ENCODE data around the gene CLASP1.
A peak's percentile ranks its signal among the peaks of the same experiment; 100 is the strongest.
"Not testable (repeated sequence)": the region's sequence is repeated elsewhere in the genome, so short reads cannot be mapped to it uniquely, and the experiment has no call there.

The CLASP1 gene

DNA sequence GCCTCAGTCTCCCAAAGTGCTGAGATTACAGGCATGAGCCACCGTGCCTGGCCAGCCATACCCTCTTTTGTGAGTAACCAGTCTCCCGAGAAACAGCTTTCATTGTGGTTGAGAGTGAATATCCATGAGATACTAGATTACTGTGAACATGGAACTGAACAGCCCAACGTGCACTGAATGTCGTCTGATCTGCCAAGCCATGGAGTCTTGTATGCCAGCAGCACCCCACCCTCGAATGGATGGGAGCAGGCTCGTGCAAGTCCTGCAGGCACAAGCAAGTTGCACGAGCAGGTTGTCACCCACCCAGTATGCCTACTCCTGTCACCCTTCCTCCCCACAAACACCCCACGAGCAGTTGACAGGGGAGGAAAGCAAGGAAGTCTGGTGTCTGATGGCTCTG lies 327.8 kb downstream of the CLASP1 start:
- DNase-seq (ENCODE audit: low spot score) = no peak

DNA sequence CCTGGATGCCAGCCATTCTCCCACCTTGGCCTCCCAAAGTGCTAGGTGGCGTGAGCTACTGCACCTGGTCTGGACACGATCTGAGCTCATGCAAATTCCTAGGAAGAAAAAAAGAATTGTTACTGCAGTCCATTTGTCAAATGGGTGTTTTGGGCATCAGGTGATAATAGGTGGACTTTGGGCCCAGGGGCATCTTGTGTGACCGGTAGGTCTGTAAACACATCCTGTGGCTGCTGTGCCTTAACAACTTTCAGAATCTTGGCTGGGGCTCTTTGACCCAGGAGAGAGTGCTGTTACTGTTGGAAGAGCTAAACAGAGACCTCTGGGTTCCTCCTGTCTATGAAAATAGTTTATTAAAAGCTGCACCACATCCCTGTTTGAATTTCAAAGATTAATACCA lies 329.3 kb downstream of the CLASP1 start:
- DNase-seq (ENCODE audit: low spot score) = no peak

DNA sequence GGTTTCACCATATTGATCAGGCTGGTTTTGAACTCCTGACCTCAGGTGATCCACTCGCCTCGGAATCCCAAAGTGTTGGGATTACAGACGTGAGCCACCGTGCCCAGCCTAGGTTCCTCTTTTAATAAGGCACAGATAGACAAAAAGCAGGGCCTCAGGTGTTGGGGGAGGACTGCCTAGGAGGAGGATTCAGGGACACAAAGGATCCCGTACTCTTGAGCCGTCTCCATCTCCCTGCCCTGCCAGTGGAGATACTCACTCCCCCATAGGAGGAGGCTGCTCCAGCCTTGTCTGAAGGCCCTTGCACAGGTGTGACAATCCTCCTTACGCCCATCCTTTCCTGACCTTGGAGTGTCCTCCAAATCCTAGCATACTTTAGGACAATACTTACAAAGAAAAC lies 332.3 kb downstream of the CLASP1 start:
- DNase-seq (ENCODE audit: low spot score) = no peak

DNA sequence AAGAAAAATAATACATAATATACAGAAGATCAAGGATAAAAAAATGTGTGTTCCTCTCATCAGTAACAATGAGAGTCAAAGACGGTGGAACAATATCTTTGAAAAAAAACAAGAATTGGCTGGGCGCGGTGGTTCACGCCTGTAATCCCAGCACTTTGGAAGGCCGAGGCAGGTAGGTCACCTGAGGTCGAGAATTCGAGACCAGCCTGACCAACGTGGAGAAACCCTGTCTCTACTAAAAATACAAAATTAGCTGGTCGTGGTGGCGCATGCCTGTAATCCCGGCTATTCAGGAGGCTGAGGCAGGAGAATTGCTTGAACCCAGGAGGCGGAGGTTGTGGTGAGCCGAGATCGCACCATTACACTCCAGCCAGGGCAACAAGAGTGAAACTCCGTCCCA lies 335.6 kb downstream of the CLASP1 start:
- not testable (repeated sequence) for DNase-seq (ENCODE audit: low spot score)

DNA sequence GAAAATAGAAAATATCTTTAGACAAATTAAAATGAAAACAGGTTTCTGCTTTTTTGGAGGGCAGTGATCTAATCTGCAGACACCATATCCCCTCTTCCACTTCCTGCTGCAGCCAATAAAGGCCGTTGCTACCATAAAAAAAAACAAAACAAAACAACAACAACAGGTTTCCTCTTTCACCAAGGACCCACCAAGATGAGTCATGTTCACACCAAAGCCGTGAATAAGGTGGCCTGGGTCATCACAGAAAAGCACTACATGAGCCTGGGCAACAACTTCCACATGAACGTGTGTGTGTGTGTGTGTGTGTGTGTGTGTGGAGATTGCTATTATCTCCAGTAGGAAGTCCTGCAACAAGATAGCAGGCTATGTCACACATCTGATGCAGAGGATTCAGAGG lies 339.5 kb downstream of the CLASP1 start:
- no peak for DNase-seq (ENCODE audit: low spot score)

DNA sequence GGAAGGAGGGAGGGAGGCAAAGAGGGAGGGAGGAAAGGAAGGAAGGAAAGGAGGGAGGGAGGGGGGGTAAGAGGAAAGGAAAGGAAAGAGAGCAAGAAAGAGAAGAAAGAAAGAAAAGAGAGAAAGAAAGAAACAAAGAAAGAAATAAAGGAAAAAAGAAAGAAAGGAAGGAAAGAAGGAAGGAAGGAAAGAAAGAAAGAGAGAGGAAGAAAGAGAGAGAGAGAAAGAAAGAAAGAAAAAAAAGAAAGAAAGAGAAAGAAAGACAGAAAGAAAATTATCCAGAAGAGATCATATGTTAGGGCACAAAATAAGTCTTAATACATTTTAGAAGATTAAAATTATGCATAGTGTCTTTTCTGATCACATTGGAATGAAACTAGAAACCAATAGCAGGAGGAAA lies 339.9 kb downstream of the CLASP1 start:
- DNase-seq (ENCODE audit: low spot score) = no peak

DNA sequence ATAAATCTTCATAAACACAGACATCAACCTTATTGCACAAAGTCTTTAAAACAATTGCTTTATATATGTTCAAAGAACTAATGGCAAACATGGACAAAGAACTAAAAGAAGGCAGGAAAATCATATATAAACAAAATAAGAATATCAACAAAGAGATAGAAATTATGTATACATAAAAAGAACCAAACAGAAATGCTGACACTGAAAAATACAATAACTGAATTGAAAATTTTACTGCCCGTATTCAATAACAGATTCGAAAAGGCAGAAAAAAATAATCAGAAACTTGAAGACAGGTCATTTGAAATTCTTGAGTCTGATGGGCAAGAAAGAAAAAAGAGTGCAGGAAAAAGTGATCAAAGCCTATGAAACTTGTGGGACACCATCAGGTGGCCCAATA lies 342.2 kb downstream of the CLASP1 start:
- no peak for DNase-seq (ENCODE audit: low spot score)

DNA sequence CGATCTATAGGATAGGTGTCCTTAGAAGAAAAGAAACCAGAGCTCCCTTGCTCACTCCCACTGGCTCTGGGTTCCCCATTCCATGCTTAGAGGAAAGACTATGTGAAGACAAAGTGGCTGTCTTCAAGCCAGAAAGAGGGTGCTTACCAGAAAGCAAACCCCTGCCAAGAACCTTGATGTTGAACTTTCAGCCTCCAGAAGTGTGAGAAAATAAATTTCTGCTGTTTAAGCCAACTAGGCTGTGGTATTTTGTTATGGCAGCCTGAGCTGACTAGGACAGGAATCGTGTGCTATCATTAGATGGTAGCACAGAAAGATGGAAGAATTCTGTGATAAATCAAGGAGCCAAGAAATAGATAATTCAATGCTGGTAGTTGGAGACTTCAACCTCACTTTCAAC lies 344.3 kb downstream of the CLASP1 start:
- DNase-seq (ENCODE audit: low spot score) = no peak

DNA sequence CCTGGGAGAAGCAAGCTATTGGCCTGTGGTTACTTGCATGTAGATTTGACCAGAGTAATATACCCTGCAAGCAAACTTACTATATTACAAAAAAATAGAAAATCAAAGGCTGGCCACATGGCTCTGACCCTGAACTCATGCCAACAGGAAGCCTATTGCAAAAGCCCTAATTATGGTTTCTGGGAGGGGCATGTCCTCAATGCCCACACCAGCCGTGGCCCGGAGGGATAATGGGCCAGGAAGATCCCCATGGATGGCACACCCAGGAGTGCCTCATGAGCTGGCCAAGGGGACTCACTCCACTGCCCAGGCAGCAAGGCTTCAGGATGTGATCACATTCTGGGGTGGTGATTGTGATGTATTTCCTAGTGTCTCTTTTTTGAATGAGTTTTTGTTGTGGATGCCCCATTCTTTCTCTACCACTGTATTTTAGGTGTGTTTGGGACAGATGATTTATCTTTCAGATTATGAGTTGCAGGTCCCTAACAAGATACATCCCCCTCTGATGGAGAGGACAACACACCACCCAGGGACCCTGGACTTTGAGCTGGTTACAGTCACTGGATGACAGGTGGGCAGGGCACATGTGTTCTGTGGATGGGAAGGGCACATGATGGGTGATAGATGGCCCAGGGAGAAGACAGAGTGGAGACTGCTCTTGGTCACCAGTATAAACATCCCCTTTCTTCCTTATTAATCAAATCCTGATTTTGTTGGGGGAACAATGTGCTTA lies 345.6 kb downstream of the CLASP1 start:
- no peak for DNase-seq (ENCODE audit: low spot score)

DNA sequence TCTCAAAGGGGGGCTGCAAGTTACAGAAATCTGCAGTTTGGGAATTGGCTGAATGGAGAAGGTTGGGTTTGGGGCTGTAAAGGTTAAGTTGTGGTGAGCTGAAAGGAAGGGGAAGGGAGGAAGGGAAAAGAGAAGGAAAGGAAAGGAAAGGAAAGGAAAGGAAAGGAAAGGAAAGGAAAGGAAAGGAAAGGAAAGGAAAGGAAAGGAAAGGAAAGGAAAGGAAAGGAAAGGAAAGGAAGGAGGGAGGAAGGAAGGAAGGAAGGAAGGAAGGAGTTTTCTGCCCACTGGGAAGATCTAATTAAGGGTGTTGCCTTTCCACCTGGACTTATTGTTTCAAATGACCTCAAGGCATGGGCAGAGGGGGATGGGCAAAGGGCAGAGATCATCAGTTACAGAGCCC lies 348.1 kb downstream of the CLASP1 start:
- DNase-seq (ENCODE audit: low spot score) = not testable (repeated sequence)

DNA sequence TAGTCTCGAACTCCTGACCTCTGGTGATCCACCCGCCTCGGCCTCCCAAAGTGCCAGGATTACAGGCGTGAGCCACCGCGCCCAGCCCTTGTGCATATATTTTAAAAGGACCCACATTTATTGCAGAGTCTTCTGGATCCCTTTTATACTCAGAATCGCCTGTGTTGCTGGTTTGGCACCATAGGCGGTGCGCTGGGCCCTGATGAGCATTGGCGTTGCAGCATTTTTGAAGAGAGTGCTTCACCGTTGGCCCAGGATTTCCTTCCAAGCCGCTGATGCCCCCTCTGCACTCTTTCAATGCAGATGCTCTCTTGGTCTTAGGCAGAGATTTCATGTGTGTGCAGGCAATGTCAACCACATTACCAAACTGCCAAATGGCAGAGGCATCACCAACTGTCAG lies 350.8 kb downstream of the CLASP1 start:
- DNase-seq (ENCODE audit: low spot score) = no peak

DNA sequence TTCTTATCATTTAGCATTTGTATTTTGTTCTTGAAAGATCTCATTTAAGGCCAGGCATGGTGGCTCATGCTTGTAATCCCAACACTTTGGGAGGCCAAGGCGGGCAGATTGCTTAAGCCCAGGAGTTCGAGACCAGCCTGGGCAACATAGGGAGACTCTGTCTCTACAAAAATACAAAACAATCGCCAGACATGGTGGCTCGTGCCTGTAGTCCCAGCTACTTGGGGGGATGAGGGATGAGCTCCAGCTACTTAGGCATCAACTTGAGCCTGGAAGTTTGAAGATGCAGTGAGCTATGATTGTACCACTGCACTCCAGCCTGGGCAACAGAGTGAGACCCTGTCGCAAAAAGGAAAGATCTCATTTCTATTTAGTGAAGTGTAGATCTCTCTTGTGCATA lies 351.4 kb downstream of the CLASP1 start:
- not testable (repeated sequence) for DNase-seq (ENCODE audit: low spot score)

DNA sequence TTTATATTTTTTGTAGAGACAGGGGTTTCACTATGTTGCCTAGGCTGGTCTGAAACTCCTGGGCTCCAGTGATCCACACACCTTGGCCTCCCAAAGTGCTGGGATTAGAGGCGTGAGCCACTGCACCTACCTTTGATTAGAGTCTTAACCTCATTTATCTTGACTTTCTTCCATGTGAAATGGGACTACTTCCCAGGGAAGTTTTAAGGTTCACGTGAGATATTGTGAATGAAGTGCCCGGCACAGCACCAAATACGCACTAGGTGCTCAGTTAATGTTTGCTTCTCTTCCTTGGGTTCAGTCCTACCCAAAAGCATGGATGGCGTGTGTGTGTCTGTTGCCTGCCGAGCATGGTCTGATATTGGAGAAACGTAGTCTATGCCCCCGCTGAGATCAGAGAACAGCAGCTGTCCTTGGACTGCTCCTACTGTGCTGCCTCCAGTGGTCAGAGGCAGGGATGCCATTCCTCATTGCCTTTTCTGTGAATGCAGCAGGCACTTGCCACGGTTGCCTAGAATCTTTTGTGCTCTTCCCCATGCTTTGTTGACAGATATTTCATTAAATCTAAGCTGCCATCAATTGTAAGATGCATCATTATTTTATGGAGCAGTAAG lies 351.9 kb downstream of the CLASP1 start:
- peak; percentile 51 for DNase-seq (ENCODE audit: low spot score)

DNA sequence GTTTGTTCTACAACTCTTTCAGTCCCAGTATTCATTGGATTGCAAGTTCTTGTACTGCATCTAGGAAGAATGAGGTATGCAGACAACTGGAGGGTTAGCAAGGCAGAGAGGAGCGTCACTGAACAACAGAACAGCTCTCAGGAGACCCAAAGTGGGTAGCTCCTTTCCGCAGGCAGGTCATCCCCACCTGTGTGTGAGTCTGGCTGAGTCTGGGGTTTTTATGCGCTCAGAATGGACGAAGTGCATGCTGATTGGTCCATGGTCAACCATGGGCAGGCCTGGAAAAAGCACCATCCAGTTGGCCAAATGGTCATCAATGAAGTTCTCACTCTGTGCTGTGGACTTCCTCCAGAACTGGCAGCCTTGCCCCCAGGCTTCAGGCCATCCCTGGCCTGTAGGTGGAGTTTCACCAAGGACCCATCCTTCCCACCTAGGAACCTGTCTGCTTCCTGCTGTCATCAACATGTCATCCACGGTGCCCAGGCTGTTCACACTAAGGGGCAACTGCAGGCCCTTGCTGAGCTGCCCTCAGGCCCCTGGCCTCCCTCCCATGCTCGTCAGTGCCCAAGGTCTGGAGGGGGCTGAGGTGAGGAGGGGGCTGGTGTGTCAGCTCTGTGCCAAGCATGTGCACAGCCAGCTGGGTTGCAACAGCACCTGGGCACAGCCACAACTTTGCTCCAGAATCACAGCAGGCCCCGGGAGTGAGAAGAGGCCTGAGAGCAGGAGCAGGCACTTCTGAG lies 353.2 kb downstream of the CLASP1 start:
- no peak for DNase-seq (ENCODE audit: low spot score)

DNA sequence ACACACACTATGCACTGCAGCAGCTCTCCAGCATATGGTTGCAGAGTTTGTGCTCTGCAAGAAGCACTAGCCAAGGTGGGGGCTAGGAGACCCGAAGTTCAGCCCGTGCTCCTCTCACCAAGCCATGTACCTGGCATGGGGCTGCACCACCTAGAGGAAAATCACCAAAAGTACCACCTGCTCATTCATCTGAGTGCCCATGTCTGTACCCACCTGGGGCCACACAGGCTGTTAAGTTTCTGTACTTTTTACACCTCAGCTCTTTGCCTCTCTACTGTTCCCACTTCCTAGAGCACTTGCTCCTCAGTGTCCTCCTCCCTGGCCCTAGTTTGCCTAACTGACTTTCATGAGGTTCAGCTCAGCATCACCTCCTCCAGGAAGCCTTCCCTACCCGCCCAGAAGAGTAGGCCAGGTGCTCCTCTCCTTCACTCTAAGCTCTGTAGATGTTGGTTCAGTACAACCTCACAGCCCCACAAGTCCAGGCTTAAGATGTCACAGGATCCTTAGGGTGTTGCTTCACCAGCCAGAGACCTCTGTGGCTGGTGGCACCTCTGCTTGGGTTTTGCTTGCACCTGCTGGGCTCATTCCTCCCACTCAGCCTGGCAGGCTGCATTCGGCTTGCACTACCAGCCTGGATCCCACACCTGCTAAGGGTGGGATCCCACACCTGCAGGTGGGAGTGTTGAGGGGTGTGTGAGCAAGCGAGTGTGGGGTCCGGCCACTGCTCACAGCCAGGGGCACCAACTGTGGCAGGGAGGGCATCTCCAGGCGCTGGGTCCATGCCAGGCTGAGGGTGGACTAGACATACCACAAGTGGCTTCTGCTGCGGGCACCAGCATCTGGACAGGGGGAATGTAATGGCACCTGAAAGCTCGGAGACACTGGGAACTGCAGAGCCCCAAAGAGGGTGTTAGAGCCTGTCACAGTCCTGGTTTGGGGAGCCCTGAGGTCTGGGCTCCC lies 354.1 kb downstream of the CLASP1 start:
- no peak for DNase-seq (ENCODE audit: low spot score)

DNA sequence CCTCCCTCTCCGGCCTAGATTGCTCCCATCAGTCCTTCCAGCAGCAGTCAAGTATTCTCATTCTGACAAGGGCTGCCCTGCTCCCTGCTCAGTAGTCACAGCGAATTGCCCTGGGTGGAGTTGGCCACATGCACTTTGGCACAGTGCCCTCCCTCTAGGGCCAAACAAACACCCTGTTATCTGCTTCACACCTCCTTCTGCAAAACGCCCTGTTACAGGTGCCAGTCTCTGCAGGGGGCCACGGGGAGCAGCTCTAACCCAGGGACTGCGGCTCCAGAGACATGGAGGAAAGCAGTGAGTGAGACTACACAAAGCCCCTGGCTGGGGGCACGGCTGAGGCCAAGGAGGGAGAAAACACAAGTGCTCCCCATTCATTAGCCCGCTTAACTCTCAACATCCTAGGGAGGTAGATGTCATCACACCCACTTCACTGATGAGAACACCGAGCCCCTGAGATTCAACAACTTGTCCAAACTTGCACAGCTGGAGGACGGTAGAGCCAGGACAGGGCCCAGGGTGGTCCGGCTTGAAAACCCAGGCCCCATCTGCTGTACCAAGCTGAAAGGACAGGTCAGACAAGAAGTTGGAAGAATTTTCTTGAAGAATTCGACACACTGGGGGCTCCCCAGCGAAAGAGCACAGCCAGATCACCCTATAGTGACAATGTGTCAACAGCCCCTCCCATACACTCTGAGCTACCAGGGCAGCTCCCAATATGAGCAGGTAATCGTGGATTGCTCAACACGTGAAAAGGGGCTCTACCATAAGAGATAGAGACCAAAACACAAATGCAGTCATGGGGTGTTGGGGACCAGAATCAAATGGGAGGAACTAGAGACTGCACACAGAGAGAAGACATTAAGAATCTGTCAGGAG lies 355.6 kb downstream of the CLASP1 start:
- DNase-seq (ENCODE audit: low spot score) = no peak

DNA sequence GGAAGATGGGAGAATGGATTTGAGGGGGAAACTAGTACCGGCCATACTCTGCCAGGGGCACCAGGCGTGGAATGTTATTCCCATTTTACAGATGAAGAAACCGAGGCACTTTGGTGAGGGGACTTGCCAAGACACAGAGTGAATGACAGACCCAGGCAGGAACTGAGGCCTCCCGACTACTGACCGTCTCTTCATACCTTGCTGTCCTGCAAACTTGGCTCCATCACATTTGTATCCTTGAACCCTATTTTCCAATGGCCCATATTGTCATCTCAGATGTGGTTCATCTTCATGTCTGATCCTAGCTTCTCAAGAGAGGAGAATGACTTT lies 358.0 kb downstream of the CLASP1 start:
- DNase-seq (ENCODE audit: low spot score) = no peak

DNA sequence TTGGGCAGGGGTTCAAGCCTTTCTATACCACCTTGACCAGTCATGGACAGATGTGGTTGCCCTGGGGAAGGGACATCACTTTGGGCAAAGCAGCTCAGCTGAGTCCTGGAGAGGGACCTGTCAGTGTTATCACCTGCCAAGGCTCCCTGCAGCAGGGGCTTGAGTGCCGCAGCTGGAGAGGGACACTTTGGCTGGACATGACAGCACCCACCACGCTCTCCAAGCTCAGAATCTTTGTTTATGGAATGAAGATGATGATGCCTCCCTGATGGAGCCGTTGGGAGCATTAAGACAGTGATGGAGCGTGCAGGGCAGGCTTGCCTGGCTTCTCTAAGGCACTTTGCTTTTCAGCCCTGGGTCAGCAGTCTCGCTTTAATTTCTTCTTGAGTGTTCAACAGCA lies 360.0 kb downstream of the CLASP1 start:
- DNase-seq (ENCODE audit: low spot score) = no peak

DNA sequence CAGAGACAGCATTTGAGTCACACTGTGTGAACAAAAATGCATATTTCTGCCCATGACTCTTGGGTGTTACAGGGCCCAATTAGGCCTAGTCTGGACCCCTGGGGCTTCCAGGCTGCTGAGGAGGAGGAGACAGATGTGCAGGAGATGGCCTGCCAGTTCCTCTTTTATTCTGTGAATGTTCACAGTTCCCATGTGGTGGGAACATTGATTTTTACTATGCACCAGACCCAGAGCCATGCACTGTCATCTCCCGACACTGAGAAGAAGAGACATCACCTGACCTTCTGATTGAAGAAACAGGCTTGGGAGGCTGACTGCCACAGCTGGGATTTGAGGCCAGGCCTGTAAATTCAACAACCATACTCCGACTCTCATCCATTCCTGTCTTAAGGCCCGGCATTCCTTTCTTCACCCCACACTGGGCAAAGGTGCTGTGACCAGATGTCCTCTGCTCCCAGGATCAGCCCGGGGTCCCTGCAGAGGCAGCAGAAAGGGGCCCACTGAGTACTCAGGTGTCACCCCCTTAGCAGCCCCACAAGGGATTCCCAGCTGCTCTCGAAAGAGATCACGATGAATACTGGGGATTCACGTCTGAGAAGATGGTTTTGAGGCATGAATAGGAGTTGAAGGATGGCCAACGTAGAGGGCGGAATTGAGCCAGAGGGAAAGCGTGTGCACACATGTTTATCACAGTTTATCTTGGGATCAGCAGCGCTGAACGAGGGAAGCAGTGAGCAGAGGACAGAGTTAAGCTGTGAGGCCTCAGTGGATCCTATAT lies 360.6 kb downstream of the CLASP1 start:
- no peak for DNase-seq (ENCODE audit: low spot score)

DNA sequence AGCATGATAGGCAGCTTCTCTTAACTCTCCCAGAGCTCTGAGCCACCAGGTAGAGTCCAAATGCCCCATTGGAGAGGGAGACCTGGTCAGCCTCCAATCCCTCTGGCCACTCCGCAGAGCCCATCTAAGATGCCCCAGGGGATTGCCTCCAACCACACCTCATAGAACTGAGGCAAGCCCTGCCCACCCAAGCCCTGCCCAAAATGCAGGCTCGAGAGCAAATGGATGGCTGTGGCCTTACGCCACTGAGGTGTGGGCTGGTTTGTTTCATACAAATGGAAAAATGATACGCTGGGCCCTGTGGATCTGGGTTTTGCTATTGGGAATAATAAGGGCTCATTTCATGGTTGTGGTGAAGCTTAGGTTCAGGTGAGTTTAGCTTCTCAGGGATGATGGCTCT lies 361.3 kb downstream of the CLASP1 start:
- DNase-seq (ENCODE audit: low spot score) = no peak
